Measurements from ENCODE around the gene CLEC16A. TPM values are rescaled to one million over a fixed set of nuclear protein-coding genes. Genes with fewer than 3 reads are reported as not detected.

The CLEC16A gene
- total and polyA plus RNA-seq, 9 donors = 11.5 to 18.3 (median 14.9) TPM

- Histone ChIP-seq H3K27ac (ENCODE audit: low read length) (no peak overlapping the region), H3K27me3 (ENCODE audit: control insufficient read depth, insufficient read depth, low read length) (no peaks in the 10 kb centered on the region), H3K4me3 (ENCODE audit: low read length) (no peak overlapping the region), H3K36me3 (ENCODE audit: control insufficient read depth, insufficient read depth, low read length) (peaks cover 22% of the 10 kb centered on the region), H3K9me3 (replicated peaks; ENCODE audit: control insufficient read depth, low read depth, low read length) (no peaks in the 10 kb centered on the region), H3K4me1 (ENCODE audit: control insufficient read depth, insufficient read depth, low read length) (peaks cover 27% of the 10 kb centered on the region)
- 100% methylated on average over 3 of the region's 5 CpGs for WGBS (ENCODE audit: insufficient coverage)
- DNase-seq = no peak
Observed at GRCh38 chr16:11085916-11086315, 141.6 kb downstream of the CLEC16A start.

GRCh38 chr16:11087691-11088073 is 143.3 kb downstream of the CLEC16A start:
- Histone ChIP-seq H3K27me3 (ENCODE audit: control insufficient read depth, insufficient read depth, low read length) (no peaks in the 10 kb centered on the region), H3K4me1 (ENCODE audit: control insufficient read depth, insufficient read depth, low read length) (peaks cover 27% of the 10 kb centered on the region), H3K9me3 (replicated peaks; ENCODE audit: control insufficient read depth, low read depth, low read length) (no peaks in the 10 kb centered on the region), H3K36me3 (ENCODE audit: control insufficient read depth, insufficient read depth, low read length) (peaks cover 25% of the 10 kb centered on the region), H3K27ac (ENCODE audit: low read length) (no peak overlapping the region), H3K4me3 (ENCODE audit: low read length) (no peak overlapping the region)
- DNase-seq = no peak
- WGBS (ENCODE audit: insufficient coverage) = 74% methylated on average over 4 of the region's 6 CpGs

- H3K27ac ChIP-seq (ENCODE audit: low read length) = no peak overlapping the region
- peaks cover 27% of the 10 kb centered on the region for H3K4me1 ChIP-seq (ENCODE audit: control insufficient read depth, insufficient read depth, low read length)
- WGBS (ENCODE audit: insufficient coverage) = 78% methylated on average over 10 of the region's 11 CpGs
- peaks cover 20% of the 10 kb centered on the region for H3K36me3 ChIP-seq (ENCODE audit: control insufficient read depth, insufficient read depth, low read length)
- no peaks in the 10 kb centered on the region for H3K9me3 ChIP-seq (replicated peaks; ENCODE audit: control insufficient read depth, low read depth, low read length)
- DNase-seq = no peak
- H3K27me3 ChIP-seq (ENCODE audit: control insufficient read depth, insufficient read depth, low read length) = no peaks in the 10 kb centered on the region
- no peak overlapping the region for H3K4me3 ChIP-seq (ENCODE audit: low read length)
Observed at GRCh38 chr16:11088074-11088730, 143.8 kb downstream of the CLEC16A start.

GRCh38 chr16:11088831-11089230 is 144.5 kb downstream of the CLEC16A start:
- DNase-seq = no peak
- H3K27ac ChIP-seq (ENCODE audit: low read length) = no peak overlapping the region
- peaks cover 17% of the 10 kb centered on the region for H3K36me3 ChIP-seq (ENCODE audit: control insufficient read depth, insufficient read depth, low read length)
- H3K27me3 ChIP-seq (ENCODE audit: control insufficient read depth, insufficient read depth, low read length) = no peaks in the 10 kb centered on the region
- H3K4me3 ChIP-seq (ENCODE audit: low read length) = no peak overlapping the region
- peaks cover 29% of the 10 kb centered on the region for H3K4me1 ChIP-seq (ENCODE audit: control insufficient read depth, insufficient read depth, low read length)
- WGBS (ENCODE audit: insufficient coverage) = no CpG with 5 or more reads among the region's 6 CpGs
- H3K9me3 ChIP-seq (replicated peaks; ENCODE audit: control insufficient read depth, low read depth, low read length) = no peaks in the 10 kb centered on the region

GRCh38 chr16:11089504-11090124 is 145.2 kb downstream of the CLEC16A start:
- WGBS (ENCODE audit: insufficient coverage) = 56% methylated on average over 6 of the region's 12 CpGs
- peak; percentile 69 for DNase-seq
- no peak overlapping the region for H3K4me3 ChIP-seq (ENCODE audit: low read length)
- peaks cover 17% of the 10 kb centered on the region for H3K36me3 ChIP-seq (ENCODE audit: control insufficient read depth, insufficient read depth, low read length)
- H3K27me3 ChIP-seq (ENCODE audit: control insufficient read depth, insufficient read depth, low read length) = no peaks in the 10 kb centered on the region
- no peak overlapping the region for H3K27ac ChIP-seq (ENCODE audit: low read length)
- peaks cover 29% of the 10 kb centered on the region for H3K4me1 ChIP-seq (ENCODE audit: control insufficient read depth, insufficient read depth, low read length)
- H3K9me3 ChIP-seq (replicated peaks; ENCODE audit: control insufficient read depth, low read depth, low read length) = no peaks in the 10 kb centered on the region

- peaks cover 23% of the 10 kb centered on the region for H3K4me1 ChIP-seq (ENCODE audit: control insufficient read depth, insufficient read depth, low read length)
- no peaks in the 10 kb centered on the region for H3K9me3 ChIP-seq (replicated peaks; ENCODE audit: control insufficient read depth, low read depth, low read length)
- no peaks in the 10 kb centered on the region for H3K27me3 ChIP-seq (ENCODE audit: control insufficient read depth, insufficient read depth, low read length)
- WGBS (ENCODE audit: insufficient coverage) = 95% methylated on average over 2 of the region's 6 CpGs
- peaks cover 17% of the 10 kb centered on the region for H3K36me3 ChIP-seq (ENCODE audit: control insufficient read depth, insufficient read depth, low read length)
- H3K4me3 ChIP-seq (ENCODE audit: low read length) = no peak overlapping the region
- peak; percentile 62 for DNase-seq
- H3K27ac ChIP-seq (ENCODE audit: low read length) = peak overlapping the region; percentile 20
Observed at GRCh38 chr16:11090232-11090631, 145.9 kb downstream of the CLEC16A start.

- Histone ChIP-seq H3K4me1 (ENCODE audit: control insufficient read depth, insufficient read depth, low read length) (peaks cover 22% of the 10 kb centered on the region), H3K27ac (ENCODE audit: low read length) (no peak overlapping the region), H3K27me3 (ENCODE audit: control insufficient read depth, insufficient read depth, low read length) (no peaks in the 10 kb centered on the region), H3K4me3 (ENCODE audit: low read length) (no peak overlapping the region), H3K36me3 (ENCODE audit: control insufficient read depth, insufficient read depth, low read length) (peaks cover 19% of the 10 kb centered on the region), H3K9me3 (replicated peaks; ENCODE audit: control insufficient read depth, low read depth, low read length) (no peaks in the 10 kb centered on the region)
- DNase-seq = no peak
- 80% methylated on average over 8 of the region's 14 CpGs for WGBS (ENCODE audit: insufficient coverage)
Observed at GRCh38 chr16:11091021-11091785, 146.8 kb downstream of the CLEC16A start.

GRCh38 chr16:11092788-11093571 is 148.6 kb downstream of the CLEC16A start:
- H3K4me1 ChIP-seq (ENCODE audit: control insufficient read depth, insufficient read depth, low read length) = peaks cover 21% of the 10 kb centered on the region
- no peaks in the 10 kb centered on the region for H3K9me3 ChIP-seq (replicated peaks; ENCODE audit: control insufficient read depth, low read depth, low read length)
- 88% methylated on average over 5 of the region's 12 CpGs for WGBS (ENCODE audit: insufficient coverage)
- no peaks in the 10 kb centered on the region for H3K27me3 ChIP-seq (ENCODE audit: control insufficient read depth, insufficient read depth, low read length)
- H3K36me3 ChIP-seq (ENCODE audit: control insufficient read depth, insufficient read depth, low read length) = peaks cover 19% of the 10 kb centered on the region
- no peak overlapping the region for H3K4me3 ChIP-seq (ENCODE audit: low read length)
- no peak overlapping the region for H3K27ac ChIP-seq (ENCODE audit: low read length)
- no peak for DNase-seq

- H3K27ac ChIP-seq (ENCODE audit: low read length) = peak overlapping the region; percentile 1
- H3K4me1 ChIP-seq (ENCODE audit: control insufficient read depth, insufficient read depth, low read length) = peaks cover 24% of the 10 kb centered on the region
- 73% methylated on average over 10 of the region's 10 CpGs for WGBS (ENCODE audit: insufficient coverage)
- no peak for DNase-seq
- no peak overlapping the region for H3K4me3 ChIP-seq (ENCODE audit: low read length)
- peaks cover 15% of the 10 kb centered on the region for H3K36me3 ChIP-seq (ENCODE audit: control insufficient read depth, insufficient read depth, low read length)
- H3K9me3 ChIP-seq (replicated peaks; ENCODE audit: control insufficient read depth, low read depth, low read length) = no peaks in the 10 kb centered on the region
- no peaks in the 10 kb centered on the region for H3K27me3 ChIP-seq (ENCODE audit: control insufficient read depth, insufficient read depth, low read length)
Observed at GRCh38 chr16:11093572-11094074, 149.3 kb downstream of the CLEC16A start.

All from muscle of leg (tissue), 11 donors.